Measurements from ENCODE around the gene TMEM178B. TPM values are rescaled to one million over a fixed set of nuclear protein-coding genes. Genes with fewer than 3 reads are reported as not detected.
"Not testable (repeated sequence)": the region's sequence is repeated elsewhere in the genome, so short reads cannot be mapped to it uniquely, and the experiment has no call there.

The TMEM178B gene
- total and polyA plus RNA-seq, 2 of the 4 experiments (the other 2 are of a cell fraction) = under 0.01 to 0.05 TPM

DNA sequence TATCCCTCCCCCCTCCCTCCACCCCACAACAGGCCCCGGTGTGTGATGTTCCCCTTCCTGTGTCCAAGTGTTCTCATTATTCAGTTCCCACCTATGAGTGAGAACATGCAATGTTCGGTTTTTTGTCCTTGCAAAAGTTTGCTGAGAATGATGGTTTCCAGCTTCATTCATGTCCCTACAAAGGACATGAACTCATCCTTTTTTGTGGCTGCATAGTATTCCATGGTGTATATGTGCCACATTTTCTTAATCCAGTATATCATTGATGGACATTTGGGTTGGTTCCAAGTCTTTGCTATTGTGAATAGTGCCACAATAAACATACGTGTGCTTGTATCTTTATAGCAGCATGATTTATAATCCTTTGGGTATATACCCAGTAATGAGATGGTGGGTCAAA, 309.5 kb downstream of the TMEM178B start:
- H2BK5ac ChIP-seq (ENCODE audit: low read depth, low read length, poor library complexity, severe bottlenecking); H3K4me2 ChIP-seq (ENCODE audit: low read depth, low read length); H3K27me3 ChIP-seq (ENCODE audit: control insufficient read depth, insufficient read depth, low read length); H4K8ac ChIP-seq (ENCODE audit: low read depth in 2 of 2, low read length in 2 of 2); H3K56ac ChIP-seq (ENCODE audit: extremely low read depth, insufficient read depth, low read length); H3K4ac ChIP-seq (ENCODE audit: low read depth, low read length); H3K9ac ChIP-seq (ENCODE audit: low read depth, low read length); H3K4me1 ChIP-seq (ENCODE audit: control insufficient read depth, insufficient read depth, low read length); H3K14ac ChIP-seq (replicated peaks; ENCODE audit: low read depth, low read length); H2BK20ac ChIP-seq (ENCODE audit: low read depth, low read length); H4K5ac ChIP-seq (ENCODE audit: low read depth, low read length); H3K36me3 ChIP-seq (ENCODE audit: control insufficient read depth, insufficient read depth, low read length); DNase-seq; H3K4me3 ChIP-seq (ENCODE audit: insufficient read depth, low read depth, low read length); H3K23ac ChIP-seq (ENCODE audit: low read depth, low read length); ATAC-seq (ENCODE audit: low read depth); H3K79me1 ChIP-seq (ENCODE audit: low read depth in 1 of 2, low read length in 2 of 2); H4K91ac ChIP-seq (ENCODE audit: insufficient read depth, low read depth, low read length); dilution Hi-C loops (cut with HindIII; ENCODE audit: low sequenced_read_pairs, unreplicated experiment); H3K9me3 ChIP-seq (ENCODE audit: control insufficient read depth, insufficient read depth, low read length); H2AK5ac ChIP-seq (ENCODE audit: low read depth, low read length); CTCF ChIA-PET; BruUV-seq (replicated peaks); H2BK120ac ChIP-seq (ENCODE audit: low read depth, low read length); H2AFZ ChIP-seq (replicated peaks; ENCODE audit: low read length, poor library complexity); intact Hi-C loops (cut with micrococcal nuclease); POLR2A ChIA-PET (ENCODE audit: unreplicated experiment); H2BK15ac ChIP-seq (ENCODE audit: low read depth, low read length); in situ Hi-C loops (cut with MboI; ENCODE audit: low sequenced_read_pairs); H3K27ac ChIP-seq (ENCODE audit: insufficient read depth, low read length); H2AK9ac ChIP-seq (replicated peaks; ENCODE audit: low read depth, low read length, poor library complexity); H4K20me1 ChIP-seq (ENCODE audit: insufficient read depth, low read length); H3K9me1 ChIP-seq (ENCODE audit: insufficient read depth, low read length); H3K18ac ChIP-seq (ENCODE audit: low read depth, low read length): not testable (repeated sequence)
- WGBS, 2 experiments (ENCODE audit: extremely low coverage in 2 of 2, insufficient read length in 1 of 2) = no CpG with 5 or more reads among the region's 3 CpGs

Measured in IMR-90 (cell line).